GM21619 (cell line): ENCODE results near the gene FCHSD2.

Source experiments
- ATAC-seq: cut with Tn5 transposase; IDR thresholded peaks from one replicate; pipeline ENCODE4 v1.9.1; 2021; ENCODE audit not compliant: unreplicated experiment

FCHSD2 gene

DNA sequence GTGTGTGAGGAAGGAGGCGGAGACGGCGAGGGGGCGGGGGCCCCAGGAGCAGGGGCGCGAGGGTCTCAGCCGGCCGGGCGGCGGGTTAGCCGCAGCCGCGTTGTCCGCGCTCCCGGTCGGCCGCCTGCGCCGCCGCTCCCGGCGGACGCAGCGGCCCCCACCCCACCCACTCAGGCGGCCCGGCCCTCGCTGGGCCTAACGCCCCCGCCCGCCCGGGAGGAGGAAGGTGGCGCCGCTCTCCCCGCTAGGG, at the start of gene FCHSD2:
TSS of gene FCHSD2 (minus strand) at position 191 of the 250 bp plus-strand sequence. CDS start 441 bp downstream, outside the sequence.
- ATAC-seq = peak; percentile 30

DNA sequence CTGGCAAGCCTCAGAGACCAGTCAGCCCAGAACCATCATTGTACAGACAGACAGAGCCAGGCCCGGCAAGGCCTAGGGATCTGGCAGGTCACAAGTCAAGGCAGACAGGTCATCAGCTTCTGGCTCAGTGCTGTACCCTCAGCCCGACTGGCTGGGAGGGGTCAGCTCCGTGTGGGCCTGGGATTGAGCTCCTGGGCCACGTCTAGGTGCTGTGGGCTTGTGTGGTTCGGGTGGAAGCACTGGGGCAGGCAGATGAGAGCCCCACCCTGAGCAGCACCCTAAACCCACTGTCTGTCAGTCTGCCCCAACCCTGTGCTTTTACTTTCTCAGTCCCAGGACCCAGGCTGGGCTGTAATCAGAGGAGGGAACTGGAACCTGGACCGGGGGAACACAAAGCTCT, 49.0 kb upstream of the FCHSD2 start:
- no peak for ATAC-seq

GRCh38 chr11:73190557-73190885, 48.4 kb upstream of the FCHSD2 start:
- no peak for ATAC-seq

GRCh38 chr11:73189723-73190556, 47.8 kb upstream of the FCHSD2 start:
- no peak for ATAC-seq

DNA sequence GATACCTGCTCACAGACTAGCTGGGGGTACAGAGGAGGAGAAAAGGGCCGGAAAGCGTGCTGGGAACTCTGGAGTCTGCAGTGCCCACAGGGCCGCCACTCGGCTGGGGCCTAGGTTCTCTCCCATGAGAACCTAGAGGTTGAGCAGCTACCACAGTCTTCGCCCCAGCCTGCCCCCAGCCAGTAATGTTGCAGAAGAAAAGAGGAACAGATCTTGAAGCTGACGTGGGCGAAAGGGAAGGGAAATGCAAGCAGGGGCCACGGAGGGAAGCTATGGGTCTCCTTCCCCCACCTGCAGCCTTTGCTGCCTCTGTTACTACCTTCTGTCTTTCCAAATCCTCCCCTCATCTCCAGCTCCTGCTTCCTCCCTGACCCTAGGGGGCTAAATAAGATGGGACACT, 47.2 kb upstream of the FCHSD2 start:
- no peak for ATAC-seq

GRCh38 chr11:73188301-73188700, 46.2 kb upstream of the FCHSD2 start:
- no peak for ATAC-seq

- no peak for ATAC-seq
Measured at GRCh38 chr11:73187854-73188253, 45.7 kb upstream of the FCHSD2 start.

- no peak for ATAC-seq
Measured at GRCh38 chr11:73186886-73187285, 44.8 kb upstream of the FCHSD2 start.

DNA sequence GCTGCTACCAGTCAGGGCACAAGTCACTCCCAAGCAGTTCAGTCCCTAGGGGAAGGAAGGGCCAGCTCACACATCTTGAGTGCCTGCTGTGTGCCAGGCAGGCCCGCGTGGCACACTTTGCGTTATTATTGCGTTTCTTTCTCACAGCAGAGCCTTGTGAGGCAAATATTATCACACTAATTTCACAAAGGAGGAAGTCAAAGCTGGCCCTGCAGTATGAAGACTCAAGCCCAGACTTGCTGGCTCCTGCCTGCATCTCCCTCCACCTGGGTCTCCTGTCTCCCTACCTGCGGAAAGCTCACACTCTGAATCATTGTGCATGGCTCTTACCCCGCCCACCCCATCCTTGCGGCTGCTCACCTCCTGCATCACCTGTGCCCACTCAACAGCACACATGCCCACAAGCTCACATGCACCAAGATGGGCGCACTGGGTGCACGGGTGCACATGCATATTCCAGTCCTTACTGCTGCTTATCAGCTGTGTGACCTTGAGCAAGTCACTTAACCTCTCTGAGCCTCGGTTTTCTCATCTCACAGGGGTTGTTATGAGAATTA, 44.3 kb upstream of the FCHSD2 start:
- no peak for ATAC-seq

DNA sequence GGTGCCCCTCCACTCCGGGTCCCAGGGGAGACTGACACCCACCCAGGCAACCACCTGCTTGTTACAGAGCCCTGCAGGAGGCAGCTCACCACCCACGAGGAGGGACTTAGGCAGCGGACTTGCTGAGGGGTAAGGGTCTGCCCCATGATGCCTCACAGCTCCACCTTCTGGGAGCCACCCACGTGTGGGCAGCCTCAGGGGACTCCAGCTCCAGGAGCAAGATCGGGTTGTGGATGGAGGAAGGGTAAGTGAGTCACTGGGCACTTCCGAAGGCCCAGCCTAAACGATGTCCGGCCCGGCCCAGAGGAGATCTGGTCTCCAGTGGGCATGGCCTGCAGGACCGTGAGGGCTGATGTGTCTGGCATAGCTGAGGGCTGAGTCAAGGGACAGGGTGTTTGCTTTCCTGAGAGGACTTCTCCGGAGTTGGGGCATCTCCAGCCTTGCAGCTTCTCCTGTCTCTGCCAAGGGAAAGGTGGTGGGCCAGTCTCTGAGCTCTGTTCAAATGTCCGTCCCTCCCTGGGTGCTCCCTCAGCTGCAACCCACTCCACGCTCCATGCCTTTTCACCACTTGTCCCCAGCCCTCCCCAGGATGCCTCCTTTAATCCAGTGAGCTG, 43.7 kb upstream of the FCHSD2 start:
- no peak for ATAC-seq

GRCh38 chr11:73184953-73185671, 43.0 kb upstream of the FCHSD2 start:
- ATAC-seq = peak; percentile 65

DNA sequence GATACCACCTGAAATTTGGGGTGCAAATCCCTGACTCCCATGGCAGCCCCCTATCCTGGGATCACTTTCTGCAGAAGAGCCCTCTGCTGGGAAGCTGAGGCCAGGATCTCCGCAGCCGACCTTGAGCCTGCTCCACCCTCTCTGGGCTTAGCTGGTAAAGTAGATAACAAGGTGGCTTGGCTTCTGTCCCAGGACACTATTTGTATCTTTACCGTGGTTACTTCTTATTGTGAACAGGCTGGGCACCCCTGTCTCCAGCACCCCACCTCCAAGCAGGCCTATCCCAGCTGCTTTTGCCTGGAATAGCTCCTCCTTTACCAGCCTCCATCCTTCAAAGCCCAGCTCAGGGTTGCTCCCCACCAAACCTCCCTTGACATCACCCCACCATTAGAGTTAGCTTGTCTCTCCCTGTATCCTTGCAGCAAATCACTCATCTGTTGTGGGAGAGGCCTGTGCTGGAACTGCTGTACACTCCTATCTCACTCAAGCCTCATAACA, 40.8 kb upstream of the FCHSD2 start:
- no peak for ATAC-seq

GRCh38 chr11:73178681-73179080, 36.6 kb upstream of the FCHSD2 start:
- ATAC-seq = no peak

DNA sequence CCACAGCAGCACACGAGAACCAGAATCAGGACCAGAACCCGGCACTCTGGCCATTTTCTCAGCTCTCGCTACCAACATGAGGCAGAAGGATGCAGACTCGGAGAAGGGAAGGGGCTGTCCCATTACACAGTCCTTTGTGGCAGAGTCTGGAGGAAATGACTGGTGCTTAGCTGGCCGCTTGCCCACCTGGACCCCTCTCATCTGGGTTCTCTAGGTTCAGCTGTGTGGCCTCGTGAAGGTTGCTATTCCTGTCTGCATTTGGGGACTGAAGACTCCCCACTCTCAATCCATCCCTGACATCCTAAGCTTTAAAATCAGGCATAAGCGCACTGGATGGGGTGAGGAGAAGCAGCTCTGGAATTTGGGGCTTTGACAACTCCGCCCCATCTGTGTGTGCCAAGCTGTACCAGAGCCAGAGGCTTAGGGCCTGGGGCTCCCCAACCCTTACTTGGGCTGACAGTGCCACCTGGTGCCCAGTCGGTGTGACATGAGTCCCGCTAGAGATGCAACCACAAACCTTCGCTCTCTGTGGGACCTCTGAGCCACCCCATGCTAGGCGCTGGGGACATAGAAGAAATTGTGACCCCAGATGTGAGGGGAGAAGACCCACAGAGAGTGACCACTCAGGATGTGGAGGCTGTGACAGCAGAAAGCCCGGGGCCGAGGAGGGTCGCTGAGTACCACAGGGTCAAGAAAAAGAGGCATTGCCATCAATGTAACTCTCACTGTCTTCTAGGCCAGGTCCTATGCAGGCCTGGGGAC, 35.8 kb upstream of the FCHSD2 start:
- peak; percentile 84 for ATAC-seq

GRCh38 chr11:73177380-73177777, 35.3 kb upstream of the FCHSD2 start:
- no peak for ATAC-seq

GRCh38 chr11:73176874-73177155, 34.7 kb upstream of the FCHSD2 start:
- no peak for ATAC-seq

DNA sequence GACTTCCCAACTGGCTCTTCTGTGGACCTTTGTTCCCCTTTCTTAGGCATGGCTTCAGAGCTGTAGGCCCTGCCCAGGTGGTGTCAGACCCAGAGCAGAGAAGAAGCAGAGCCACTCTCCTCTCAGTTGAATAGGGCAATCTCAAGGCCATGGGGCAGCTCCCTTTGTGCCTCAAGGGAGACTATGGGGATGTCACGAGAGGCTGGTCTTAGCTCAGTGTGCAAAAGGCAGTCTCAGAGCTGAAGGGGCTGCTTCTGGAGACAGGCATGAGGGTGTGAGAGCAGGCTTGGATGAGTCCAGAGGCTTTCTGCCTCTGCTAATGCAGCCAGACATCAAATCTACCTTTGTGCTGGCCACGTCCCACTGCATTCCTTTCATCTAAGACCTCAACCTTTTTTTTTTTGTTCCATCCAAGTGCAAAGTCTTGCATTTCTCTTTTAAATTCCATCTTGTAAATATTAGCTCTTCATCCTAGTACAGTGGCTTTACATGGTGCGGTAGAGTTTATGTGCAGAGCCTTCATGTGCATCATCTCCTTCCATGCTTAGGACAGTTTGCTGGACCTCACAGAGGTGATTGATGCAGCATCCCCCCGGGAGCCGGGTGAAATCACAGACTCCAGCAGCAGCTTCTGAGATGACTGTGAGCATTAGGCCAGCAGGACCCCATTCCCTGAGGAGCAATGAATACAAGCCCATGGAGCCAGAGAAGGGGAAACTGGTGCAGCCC, 34.2 kb upstream of the FCHSD2 start:
- no peak for ATAC-seq

DNA sequence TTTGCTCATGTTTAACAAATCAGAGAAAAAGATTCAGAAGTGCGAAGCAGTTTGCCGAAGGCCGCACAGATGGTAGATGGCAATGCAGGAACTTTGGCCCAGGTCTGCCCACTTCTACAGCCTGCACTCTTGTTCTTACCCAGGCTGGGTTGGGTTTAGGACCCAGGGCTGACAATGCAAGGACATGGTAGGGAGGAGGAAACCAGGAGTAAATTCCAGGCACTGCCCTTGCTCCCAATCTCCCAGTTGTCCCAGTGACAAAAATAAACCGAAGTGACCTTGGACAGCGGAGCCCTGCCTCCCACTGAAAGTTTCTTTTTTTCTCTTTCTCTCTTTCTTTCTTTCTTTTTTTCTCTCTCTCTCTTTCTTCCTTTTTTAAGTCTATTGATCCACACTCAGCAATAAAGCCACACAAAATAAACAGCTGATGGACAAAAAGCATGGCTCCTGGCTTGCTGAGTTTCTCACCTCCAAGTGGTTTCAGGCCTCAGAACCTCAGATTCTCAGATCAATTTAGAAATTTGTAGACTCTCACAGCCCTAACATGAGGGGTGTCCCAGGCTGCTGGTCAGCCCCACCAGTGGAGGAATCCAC, 33.5 kb upstream of the FCHSD2 start:
- ATAC-seq = no peak

DNA sequence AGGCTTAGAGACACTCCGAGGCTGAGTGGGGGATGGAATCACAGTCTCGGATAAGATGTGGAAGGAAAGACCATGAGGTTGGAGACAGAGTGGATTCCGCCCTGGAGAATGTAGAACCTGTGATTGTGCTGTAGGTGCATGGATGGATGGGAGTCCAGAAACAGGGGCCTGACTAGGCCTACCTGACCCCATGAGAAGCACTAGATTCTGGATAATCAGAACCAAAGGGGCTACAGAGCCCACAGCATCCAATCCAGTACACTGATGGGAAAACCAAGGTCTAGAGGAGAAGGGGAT, 32.3 kb upstream of the FCHSD2 start:
- no peak for ATAC-seq

DNA sequence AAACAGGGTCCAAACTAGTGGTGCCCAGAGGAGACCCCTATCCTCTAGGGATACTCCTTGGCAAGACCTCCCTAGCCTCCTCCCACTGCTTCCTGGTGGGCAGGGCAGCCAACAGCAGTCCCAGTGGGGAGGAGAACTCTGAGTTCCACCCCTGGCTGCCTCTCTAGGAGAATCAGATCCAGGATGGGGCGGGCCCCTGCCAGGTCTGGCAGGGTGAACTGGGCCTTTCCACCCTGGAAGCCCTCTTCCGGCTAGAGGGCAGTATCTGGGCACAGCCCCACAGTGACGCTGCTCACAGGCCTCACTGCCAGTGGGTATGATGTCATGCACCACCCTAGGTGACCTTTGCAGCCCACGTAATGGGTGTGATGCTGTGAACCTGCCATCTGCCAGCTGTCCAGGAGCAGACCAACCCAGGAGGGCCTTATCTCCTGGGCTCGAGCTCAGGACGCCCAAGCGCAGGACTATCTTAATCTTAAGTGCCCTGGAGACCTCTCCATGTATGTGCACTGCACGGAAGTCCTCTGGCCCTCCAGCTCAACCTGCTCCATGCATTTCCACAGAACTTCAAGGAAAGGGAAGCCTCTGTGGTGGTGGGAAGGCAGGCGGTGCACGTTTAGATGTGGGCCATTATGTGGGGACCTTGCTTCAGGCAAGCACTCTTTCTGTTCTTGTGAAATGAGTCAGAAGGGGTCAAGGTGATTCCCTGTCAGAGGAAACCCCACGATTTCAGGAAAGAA, 31.8 kb upstream of the FCHSD2 start:
- ATAC-seq = no peak
